22Rv1 (cell line): Measurements from ENCODE around the gene ENGASE.

Source experiments
- ZFX ChIP-seq: fragments of 450-650 bp; IDR thresholded peaks from 2 replicates; pipeline ENCODE4 v1.6.1; 2017; ENCODE audit warnings: antibody characterized with exemption, borderline replicate concordance
- TF ChIP-seq, protein P1 (sequence below): fragments of 450-650 bp; IDR thresholded peaks from 2 replicates; pipeline ENCODE4 v1.5.1; 2017; ENCODE audit warnings: mild to moderate bottlenecking

DNA sequence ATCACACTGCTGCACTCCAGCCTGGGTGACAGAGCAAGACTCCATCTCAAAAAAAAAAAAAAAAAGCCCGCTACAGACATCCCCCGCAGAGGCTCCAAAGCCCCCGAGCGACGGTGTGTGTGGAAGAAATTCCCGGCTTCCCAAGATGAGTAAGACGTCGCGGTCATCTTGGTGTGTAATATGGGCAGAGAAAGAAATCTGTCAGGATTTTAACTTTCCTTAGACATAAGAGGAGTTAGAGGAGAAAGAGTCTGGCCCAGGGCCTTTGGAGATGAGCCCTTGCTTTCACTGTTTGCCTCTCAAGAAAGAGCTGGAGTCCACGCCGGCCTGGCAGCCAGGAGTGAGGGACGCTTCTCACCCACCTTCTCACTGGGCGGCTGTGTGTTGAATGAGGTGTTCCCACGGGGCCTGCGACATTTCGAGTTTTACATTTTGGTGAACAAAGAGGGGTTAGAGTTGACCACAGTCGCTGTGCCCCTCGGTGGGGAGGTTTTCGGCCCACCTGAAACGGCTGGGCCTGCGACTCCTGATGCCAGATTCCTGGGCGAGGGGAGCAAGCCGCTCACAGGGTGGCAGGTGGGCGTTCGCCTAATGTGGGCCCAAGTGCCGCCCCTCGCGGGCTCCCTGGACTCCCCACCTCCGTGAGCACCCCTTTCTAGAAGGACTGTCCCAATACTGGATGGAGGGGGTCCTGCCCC lies 32.8 kb upstream of the ENGASE start:
- TF ChIP-seq, protein P1, sequence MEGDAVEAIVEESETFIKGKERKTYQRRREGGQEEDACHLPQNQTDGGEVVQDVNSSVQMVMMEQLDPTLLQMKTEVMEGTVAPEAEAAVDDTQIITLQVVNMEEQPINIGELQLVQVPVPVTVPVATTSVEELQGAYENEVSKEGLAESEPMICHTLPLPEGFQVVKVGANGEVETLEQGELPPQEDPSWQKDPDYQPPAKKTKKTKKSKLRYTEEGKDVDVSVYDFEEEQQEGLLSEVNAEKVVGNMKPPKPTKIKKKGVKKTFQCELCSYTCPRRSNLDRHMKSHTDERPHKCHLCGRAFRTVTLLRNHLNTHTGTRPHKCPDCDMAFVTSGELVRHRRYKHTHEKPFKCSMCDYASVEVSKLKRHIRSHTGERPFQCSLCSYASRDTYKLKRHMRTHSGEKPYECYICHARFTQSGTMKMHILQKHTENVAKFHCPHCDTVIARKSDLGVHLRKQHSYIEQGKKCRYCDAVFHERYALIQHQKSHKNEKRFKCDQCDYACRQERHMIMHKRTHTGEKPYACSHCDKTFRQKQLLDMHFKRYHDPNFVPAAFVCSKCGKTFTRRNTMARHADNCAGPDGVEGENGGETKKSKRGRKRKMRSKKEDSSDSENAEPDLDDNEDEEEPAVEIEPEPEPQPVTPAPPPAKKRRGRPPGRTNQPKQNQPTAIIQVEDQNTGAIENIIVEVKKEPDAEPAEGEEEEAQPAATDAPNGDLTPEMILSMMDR, result no peak
- TF ChIP-seq ZFX, result no peak
